VCaP (cell line): ENCODE results near the gene ZNF148.

Experiments
- H3K27ac ChIP-seq: fragments of 450-650 bp; 2 replicates; pipeline ENCODE4 v1.5.1; 2017
- TF ChIP-seq, protein P1 (sequence below): fragments of 450-650 bp; conservative IDR thresholded peaks from 2 replicates; pipeline ENCODE4 v1.5.1; 2017; ENCODE audit warnings: mild to moderate bottlenecking, moderate library complexity

The ZNF148 gene

GRCh38 chr3:125221831-125222230 lies 153.3 kb downstream of the ZNF148 start:
- no peak overlapping the region for H3K27ac ChIP-seq
- TF ChIP-seq, protein P1, sequence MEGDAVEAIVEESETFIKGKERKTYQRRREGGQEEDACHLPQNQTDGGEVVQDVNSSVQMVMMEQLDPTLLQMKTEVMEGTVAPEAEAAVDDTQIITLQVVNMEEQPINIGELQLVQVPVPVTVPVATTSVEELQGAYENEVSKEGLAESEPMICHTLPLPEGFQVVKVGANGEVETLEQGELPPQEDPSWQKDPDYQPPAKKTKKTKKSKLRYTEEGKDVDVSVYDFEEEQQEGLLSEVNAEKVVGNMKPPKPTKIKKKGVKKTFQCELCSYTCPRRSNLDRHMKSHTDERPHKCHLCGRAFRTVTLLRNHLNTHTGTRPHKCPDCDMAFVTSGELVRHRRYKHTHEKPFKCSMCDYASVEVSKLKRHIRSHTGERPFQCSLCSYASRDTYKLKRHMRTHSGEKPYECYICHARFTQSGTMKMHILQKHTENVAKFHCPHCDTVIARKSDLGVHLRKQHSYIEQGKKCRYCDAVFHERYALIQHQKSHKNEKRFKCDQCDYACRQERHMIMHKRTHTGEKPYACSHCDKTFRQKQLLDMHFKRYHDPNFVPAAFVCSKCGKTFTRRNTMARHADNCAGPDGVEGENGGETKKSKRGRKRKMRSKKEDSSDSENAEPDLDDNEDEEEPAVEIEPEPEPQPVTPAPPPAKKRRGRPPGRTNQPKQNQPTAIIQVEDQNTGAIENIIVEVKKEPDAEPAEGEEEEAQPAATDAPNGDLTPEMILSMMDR, result no peak

DNA sequence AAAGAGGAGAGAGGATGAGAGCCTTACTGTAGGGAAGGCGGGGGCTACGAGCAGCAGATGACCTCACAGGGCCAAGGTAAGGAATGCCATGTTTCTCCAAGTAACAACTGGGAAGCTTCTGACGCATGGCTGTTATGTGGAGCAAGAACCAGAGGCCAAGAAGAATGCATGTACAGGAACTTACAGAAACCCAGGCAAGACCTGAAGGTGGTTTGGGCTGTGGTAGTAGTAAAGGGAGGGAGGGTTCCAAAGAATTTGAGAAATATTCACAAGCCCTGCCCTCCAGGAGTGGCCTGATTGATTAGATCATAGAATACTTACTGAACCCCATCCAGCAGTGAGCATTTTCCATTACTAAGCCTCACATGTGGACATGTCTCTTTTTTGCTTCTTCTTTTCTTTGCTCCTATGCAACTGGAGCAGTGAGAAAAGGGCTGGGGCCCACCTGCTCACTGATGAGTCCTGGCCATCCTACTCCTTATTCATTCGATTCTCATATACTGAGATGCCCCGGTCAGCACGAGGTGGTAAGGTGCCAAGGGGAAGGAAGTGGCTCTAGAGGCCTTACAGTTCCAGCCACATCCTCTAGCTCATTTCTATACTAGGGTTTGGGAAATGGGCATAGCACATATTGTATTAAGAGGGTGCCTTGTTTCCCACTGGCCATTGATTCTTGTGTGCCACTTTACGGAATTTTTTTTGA lies 154.2 kb downstream of the ZNF148 start:
- no peak overlapping the region for H3K27ac ChIP-seq
- TF ChIP-seq, protein P1, result no peak

DNA sequence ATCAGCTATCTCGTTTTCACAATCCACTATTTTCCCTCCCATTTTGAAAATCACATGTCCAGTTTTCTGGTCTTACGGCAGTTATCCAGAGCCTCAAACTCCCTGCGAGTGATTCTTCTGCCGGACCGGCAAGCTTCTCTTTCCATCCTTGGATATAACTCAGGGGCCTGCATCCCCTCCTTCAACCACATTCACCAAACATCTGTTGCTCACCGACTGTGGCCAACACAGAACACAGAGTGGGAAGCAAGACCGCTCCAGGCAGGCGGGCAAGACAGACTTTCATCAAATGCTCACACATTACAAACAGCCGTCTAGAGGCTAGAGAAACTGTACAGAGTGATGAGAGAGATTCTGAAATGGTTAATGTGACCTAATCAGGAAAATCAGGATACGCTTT lies 154.9 kb downstream of the ZNF148 start:
- no peak overlapping the region for H3K27ac ChIP-seq
- TF ChIP-seq, protein P1, result no peak

DNA sequence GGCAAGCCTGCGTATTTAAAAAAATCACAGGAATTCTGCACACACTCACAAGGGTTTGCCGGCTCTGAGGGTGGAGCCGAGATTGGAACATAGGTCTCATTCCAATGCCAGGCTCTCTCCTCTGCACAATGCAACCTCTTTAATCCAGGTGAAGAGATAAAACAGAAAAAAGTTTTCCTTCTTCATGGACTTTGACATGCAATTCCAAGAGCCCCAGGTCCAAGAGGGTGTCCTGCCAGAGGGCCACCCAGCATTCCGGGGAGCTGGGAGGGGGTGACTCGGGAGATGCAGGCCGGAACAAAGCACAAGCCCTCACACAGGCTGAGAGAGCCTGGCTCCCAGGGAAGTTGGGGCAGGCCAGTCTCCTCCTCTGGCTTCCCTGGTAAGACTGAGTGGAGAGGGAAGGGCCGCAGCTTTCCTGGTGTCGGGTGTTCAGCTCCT lies 155.8 kb downstream of the ZNF148 start:
- no peak overlapping the region for H3K27ac ChIP-seq

DNA sequence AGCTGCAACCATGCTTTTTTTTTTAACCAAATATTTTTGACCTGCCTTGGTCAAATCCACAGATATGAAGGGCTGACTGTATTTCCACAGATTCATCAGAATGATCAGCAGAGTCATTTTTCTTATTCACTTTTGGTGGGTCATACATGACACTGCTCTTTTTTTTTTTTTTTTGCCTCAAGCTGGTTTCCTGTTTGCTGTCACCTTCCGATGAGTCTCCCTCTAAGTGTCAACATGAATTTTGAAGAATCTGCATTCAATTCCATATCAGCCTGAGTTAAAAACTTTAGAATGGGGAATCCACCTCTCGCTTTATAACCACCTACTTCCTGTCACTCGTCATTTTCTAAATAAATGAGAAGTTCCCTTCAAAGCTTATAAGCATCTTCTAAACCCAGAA lies 160.4 kb downstream of the ZNF148 start:
- TF ChIP-seq, protein P1, result no peak
- H3K27ac ChIP-seq, result no peak overlapping the region

More for the DNA sequence above, 155.8 kb downstream of the ZNF148 start:
- TF ChIP-seq, protein P1, result no peak

DNA sequence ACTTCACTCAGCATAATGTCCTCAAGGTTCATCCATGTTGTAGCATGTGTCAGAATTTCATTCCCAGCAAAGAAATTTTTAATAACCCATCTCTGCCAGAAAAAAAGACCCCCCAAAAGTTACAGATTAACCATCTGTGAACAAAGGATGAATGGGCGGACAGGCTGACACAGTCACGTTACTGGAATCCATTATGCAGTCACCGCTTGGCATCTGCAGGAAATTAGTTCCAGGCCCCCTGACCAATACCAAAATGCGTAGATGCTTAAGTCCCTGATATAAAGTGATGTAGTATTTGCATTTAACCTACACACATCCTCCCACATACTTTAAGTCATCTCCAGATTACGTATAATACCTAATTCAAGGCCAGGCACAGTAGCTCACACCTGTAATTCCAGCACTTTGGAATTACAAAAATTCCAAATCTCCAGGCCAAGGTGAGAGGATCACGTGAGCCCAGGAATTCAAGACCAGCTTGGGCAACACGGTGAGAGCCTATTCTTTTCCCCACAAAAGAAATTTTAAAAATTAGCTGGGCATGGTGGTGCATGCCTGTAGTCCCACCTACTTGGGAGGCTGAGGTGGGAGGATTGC lies 161.1 kb downstream of the ZNF148 start:
- TF ChIP-seq, protein P1, result no peak
- H3K27ac ChIP-seq, result no peak overlapping the region

- H3K27ac ChIP-seq, result peak overlapping the region; percentile 89; the same call in 1 of the 2 replicates
- TF ChIP-seq, protein P1, result no peak
These were observed 161.8 kb downstream of the ZNF148 start for GRCh38 chr3:125213364-125213755.
